Frontal cortex (tissue), 4 donors: ENCODE measurements around the gene NCAPD2. TPM values are rescaled to one million over a fixed set of nuclear protein-coding genes. Genes with fewer than 3 reads are reported as not detected.
"Not testable (repeated sequence)": the region's sequence is repeated elsewhere in the genome, so short reads cannot be mapped to it uniquely, and the experiment has no call there.

Experiments
- DNase-seq, 2 donors: peaks; one replicate each; pipeline ENCODE4 v3.0.0; 2012; ENCODE audit warnings: low spot score in 2 of 2
- FAIRE-seq: peaks from 2 replicates; lab custom pipeline; 2012; peaks lifted over from hg19 to GRCh38; lab: Jason Lieb, UNC
- small RNA-seq: library from RNA; depleted of rRNA; stranded (forward); fragments of <200 nt; gene quantifications from one replicate; pipeline ENCODE3, GENCODE V24; 2014
- total RNA-seq: library from RNA; depleted of rRNA; stranded (reverse); fragments of >200 nt; gene quantifications from one replicate; pipeline ENCODE4 v1.2.3, GENCODE V29; 2014
- donor health status: control.
- donor health status: control.
- donor health status: control.

NCAPD2 gene
- total RNA-seq, 1 donor from 2014 or later: 9.4 TPM

DNA sequence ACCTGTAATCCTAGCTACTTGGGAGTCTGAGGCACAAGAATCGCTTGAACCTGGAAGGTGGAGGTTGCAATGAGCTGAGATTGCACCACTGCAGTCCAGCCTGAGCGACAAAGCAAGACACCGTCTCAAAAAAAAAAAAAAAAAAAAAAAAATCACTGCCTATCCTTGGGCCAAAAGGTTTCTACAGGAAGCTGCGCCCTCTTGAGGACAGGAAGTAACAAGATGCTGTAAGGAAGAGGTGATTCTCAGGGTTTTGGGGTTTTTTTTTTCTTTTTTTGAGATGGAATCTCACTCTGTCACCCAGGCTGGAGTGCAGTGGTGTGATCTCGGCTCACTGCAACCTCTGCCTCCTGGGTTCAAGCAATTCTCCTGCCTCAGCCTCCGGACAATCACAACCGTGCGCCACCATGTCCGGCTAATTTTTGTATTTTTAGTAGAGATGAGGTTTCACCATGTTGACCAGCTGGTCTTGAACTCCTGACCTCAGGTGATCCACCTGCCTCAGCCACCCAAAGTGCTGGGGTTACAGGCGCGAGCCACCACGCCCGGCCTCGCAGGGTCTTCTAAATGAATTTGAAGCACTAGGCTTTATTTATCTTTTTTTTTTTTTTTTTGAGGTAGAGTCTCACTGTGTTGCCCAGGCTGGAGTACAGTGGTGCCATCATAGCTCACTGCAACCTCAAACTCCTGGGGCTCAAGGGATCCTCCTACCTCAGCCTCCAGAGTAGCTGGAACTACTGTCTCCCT lies 64.3 kb downstream of the NCAPD2 start:
- FAIRE-seq, DNase-seq: not testable (repeated sequence)

DNA sequence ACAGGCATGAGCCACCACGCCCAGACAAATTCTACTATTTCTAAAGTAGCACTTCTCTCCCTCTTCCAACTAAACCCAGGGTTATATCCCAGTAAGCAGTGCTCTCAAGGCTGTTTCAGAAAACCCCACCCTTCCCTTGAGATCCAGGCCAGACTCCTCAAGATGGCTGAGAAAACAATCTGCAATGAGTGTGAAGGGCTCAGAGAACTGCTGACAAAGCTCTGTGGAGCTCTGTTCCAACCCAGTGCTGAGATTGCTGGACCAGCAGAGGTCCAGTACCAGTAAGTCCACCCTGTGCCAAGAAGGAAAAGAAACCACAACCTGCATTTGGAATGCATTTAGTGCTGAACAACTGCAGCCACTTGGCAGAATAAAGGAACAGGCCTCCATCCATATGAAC lies 65.6 kb downstream of the NCAPD2 start:
- DNase-seq: no peak
- no peak for FAIRE-seq

DNA sequence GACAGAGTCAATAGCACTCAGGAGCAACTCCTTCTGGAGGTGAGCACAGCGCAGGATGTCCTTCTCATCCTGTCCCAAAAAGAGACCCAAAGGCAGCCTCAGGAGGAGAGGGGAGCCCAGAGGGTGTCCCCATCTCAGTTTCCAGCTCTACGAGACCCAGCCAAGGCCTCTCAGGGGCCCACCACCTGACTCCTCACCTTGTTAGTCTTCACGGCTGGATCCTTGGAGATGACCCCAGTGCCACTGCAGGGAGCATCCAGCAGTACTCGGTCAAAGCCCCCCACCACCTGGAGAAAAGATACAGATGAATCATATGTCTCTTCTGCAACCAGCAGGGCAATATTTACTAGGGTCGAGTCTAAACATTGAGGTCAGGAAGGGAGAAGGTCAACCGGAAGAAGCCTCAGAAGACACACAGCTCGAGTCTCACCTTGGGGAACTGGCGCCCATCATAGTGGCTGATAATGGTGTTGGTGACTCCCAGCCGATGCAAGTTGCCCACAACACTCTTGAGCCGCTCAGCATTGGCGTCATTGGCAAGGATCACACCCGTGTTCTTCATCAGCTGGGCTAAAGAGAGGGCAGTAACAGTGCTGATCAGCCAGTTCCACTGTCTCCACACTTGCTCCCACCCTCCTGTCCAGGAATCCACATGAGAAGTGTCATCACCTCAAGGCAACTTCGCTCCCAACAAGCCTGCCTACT lies 66.8 kb downstream of the NCAPD2 start:
- DNase-seq: no peak
- FAIRE-seq: no peak

DNA sequence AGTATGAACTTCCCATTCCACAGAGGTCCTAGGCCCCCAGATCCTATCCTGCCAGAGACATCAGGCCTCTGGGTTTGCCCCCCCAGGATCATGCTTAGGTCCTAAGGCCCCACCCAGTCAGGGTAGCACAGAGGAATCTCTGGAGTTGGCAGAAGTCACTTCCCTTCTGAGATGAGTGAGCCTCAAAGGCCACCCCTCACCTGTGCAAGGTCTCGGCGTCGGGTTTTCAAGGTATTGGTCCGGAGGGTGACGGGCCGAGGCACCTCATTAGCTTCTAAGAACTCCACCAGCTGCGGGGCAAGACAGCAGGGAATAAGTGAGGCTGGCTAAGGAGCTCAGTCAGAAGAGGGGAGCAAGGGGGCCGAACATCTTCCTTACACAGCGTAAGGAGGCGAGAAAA lies 69.0 kb downstream of the NCAPD2 start:
- FAIRE-seq: no peak
- DNase-seq: no peak

DNA sequence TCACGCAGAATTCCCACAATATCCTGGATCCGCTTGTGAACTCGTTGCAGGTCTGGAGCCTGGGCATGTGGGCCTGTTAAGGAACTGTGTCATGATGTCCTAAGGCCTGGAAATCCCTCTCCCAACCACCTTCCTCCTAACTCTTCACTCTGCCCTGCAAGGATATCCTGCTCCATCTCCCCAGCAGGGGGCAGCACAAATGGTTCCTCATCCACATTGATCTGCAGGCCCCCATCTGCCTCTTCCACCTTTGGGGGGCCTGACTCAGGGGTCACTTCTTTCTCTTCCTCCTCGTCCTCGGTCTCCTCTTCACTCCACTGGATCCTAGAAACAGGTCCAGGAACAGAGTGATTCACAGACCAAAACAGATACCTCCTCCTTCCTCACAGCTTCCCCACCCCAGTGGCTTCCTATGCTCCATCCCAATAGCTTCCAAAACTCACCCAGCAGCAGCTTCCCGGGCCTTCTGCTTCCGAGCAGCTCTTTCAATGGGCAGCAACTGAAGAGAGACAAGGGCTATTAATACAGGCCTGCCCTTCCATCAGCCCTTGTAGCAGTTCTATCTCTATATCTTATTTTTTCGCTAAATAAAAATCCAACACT lies 69.6 kb downstream of the NCAPD2 start:
- FAIRE-seq: no peak

DNA sequence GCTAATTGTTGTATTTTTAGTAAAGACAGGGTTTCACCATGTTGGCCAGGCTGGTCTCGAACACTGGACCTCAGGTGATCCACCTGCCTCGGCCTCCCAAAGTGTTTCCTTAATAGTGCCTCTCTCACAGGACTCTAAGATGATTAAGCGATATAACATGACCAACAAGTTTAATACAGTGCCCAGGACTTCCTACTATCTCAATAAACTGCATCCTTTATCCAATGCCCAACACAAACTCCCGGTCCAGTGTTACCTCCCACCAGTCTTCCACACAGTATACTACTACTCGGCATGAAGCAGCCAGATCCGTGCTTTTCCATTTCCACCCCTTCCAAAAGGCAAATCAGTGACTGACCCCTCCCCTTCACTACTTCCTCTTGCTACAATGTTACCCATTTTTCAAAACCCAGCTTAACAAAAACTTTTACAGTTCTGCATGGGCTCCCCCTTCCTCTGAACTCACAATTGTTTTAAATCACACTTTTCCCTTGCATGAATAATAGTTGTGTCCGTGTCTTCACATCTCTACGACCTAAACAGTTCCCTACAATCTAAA lies 73.3 kb downstream of the NCAPD2 start:
- DNase-seq (no peak), FAIRE-seq (no peak)

More for the DNA sequence above, 69.6 kb downstream of the NCAPD2 start:
- no peak for DNase-seq

DNA sequence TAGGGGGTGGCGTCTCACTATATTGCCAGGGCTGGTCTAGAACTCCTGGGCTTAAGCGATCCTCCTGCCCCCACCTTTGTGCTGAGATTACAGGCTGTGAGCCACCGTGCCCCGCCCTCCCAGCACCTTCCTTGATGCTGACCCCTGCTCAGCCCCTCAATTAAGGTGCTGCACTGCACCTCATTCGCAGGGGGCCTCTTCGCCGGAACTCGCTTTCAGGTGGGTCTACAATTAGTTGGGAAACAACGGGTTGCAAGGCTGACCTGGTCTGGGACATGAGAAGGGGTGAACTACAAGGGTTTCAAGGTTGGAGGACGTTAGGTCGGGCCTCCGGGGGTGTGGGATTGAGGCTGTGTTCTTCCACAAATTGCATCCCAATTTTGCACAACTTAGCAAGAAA lies 75.4 kb downstream of the NCAPD2 start:
- DNase-seq (no peak), FAIRE-seq (no peak)

DNA sequence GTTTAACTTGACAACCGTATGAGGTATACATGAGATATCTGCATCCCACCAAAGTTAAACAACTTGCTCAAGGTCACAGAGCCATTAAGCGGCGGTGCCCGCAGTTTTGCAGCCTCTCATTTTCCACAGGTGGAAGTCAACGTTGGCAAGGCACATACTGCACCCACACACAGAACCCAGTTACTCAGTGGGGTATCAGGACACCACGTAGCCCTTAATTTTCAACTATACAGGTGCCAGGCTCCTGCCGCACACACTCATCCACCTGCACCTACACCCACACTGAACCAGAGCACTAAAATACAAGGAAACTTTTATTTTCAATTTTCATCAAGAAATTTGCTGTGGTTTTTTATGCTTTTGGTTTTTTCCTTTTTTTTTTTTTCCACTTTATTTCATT lies 75.9 kb downstream of the NCAPD2 start:
- no peak for FAIRE-seq
- no peak for DNase-seq

DNA sequence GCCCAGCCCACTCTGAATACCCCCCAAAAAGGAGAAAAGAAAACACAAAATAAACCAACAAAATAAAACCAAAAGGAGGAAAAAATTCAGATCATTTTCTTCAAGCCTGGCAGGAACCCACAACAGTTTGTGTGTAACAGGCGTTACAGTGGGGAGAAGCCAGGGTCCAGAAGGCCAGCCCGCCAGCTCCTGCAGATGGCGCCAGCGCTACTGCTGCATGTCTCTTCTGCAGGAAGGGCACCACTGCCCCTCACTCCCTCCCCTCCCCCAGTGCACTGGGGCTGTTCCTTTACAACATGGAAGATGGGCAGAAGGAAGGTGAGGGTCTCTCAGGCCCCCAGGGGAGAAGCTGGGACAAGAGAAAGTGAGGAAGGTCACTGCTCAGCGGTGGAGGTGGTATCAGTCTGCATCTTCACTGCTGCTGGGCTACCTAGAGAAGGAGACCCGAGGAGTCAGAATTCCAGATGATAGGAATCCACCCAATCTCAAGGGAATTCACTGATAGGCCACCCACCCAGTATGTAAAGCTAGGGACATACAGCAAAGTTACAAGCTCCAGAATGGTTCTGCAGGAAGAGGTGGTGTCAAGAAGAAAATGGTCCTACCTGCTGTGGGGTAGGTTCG lies 76.5 kb downstream of the NCAPD2 start:
- DNase-seq: no peak
- no peak for FAIRE-seq

DNA sequence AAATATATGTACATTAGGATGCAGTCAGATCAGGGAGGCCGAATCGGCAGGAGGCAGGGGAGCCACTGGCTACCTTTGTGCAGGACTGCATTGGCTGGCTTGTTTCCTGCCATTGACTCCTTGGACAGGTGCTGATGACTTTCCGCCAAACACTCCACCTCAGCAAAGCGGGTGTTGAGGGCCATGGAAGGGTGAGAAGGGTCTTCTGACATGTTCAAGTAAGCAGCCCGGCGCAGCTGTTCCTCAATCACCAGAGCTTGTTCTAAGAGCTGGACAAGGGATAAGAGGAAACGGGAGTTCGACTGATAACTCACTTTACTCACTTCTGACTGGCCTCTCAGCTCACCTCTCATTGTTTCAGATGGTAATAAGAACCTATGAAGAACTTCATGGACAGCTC lies 79.1 kb downstream of the NCAPD2 start:
- no peak for FAIRE-seq
- no peak for DNase-seq

DNA sequence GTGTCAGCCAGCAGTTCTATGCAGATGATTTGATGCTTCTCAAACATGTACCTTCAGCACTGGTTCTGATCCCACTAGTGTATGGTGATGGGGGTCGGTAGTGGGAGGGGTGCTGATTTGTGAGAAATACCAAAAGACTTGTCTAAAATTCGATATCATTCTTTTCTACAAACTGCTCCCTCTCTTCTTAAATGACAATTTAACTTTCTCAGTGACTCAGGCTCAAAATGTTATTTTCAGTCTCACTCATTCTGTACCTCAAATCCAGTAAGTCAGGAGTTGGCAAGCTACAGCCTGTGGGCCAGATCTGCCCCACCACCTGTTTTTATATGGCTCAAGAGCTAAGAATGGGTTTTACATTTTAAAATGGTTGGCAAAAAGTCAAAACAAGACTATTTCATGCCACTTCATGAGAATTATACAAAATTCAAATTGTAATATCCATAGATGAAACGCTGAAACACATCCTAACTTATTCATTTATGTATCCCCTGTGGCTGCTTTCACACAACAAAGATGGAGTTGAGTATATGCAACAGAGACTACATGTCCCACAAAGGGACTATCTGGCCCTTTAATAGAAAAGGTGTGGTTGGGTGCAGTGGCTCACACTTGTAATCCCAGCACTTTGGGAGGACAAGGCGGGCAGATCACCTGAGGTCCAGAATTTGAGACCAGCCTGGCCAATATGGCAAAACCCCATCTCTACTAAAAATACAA lies 80.8 kb downstream of the NCAPD2 start:
- no peak for DNase-seq
- FAIRE-seq: no peak

DNA sequence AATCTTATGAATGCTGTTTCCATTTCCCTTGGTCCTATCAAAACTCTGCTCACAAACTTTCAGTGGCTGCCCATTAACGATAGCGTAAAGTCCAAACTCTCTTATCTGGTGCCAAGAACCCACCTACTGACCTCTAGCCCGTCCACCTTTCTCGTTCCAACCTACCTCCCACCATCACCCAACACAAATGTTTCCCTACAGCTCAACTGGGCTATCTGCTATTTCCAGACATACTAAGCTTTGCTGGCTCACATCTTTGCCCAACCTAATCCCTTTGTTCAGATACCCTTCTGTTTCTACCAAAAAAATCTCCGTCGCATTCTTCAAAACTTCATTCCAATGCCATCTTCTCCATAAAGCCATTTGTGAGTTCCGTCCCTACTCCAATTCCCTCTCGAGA lies 81.7 kb downstream of the NCAPD2 start:
- DNase-seq: no peak
- no peak for FAIRE-seq

Small RNA genes lying within 50 kb of the gene (small RNA-seq; reads per million reads assigned to genes)
- gene SCARNA11: 113 reads per million, percentile 98 among the genes with 10 or more reads in this experiment

Other genes starting within 250 kb of the NCAPD2 start
- under 0.01 TPM for gene PLEKHG6, start 183.4 kb upstream of the NCAPD2 start, total RNA-seq
- gene TNFRSF1A, start 152.0 kb upstream of the NCAPD2 start, total RNA-seq: 4.5 TPM
- gene SCNN1A, start 118.5 kb upstream of the NCAPD2 start, total RNA-seq: not detected
- gene LTBR, start 109.9 kb upstream of the NCAPD2 start, total RNA-seq: 2.4 TPM
- 0.41 TPM for gene CD27, start 49.1 kb upstream of the NCAPD2 start, total RNA-seq
- 0.82 TPM for gene TAPBPL, start 42.1 kb upstream of the NCAPD2 start, total RNA-seq
- 1.2 TPM for gene VAMP1, start 23.4 kb upstream of the NCAPD2 start, total RNA-seq
- 27.3 TPM for gene MRPL51, start 840 bp upstream of the NCAPD2 start, total RNA-seq
- gene GAPDH, start 40.4 kb downstream of the NCAPD2 start, total RNA-seq: 1,793 TPM
- 4.9 TPM for gene IFFO1, start 61.9 kb downstream of the NCAPD2 start, total RNA-seq
- 9.4 TPM for gene NOP2, start 74.2 kb downstream of the NCAPD2 start, total RNA-seq
- gene CHD4, start 113.3 kb downstream of the NCAPD2 start, total RNA-seq: 201 TPM
- 0.41 TPM for gene LPAR5, start 141.9 kb downstream of the NCAPD2 start, total RNA-seq
- gene ACRBP, start 153.3 kb downstream of the NCAPD2 start, total RNA-seq: 0.41 TPM
- 81.9 TPM for gene ING4, start 169.0 kb downstream of the NCAPD2 start, total RNA-seq
- 12.2 TPM for gene ZNF384, start 195.3 kb downstream of the NCAPD2 start, total RNA-seq
- 1.2 TPM for gene PIANP, start 206.7 kb downstream of the NCAPD2 start, total RNA-seq
- 24.5 TPM for gene COPS7A, start 229.9 kb downstream of the NCAPD2 start, total RNA-seq